GM12864 (cell line): ENCODE data around the gene PRDX3.

Source experiments
- DNase-seq: peaks from one replicate; pipeline ENCODE4 v3.0.0-alpha.2; 2011; ENCODE audit warnings: low read depth
- H3K4me3 ChIP-seq: 2 replicates; pipeline ENCODE4 v1.5.1; 2011; ENCODE audit warnings: mild to moderate bottlenecking, low read depth, low read length, control low read depth
- TF ChIP-seq, protein P1 (sequence below): IDR thresholded peaks from 2 replicates; pipeline ENCODE4 v1.5.1; 2011; ENCODE audit warnings: low read depth, mild to moderate bottlenecking, moderate library complexity, low read length, control low read depth, inconsistent platforms; ENCODE audit errors: missing control alignments

The PRDX3 gene

DNA sequence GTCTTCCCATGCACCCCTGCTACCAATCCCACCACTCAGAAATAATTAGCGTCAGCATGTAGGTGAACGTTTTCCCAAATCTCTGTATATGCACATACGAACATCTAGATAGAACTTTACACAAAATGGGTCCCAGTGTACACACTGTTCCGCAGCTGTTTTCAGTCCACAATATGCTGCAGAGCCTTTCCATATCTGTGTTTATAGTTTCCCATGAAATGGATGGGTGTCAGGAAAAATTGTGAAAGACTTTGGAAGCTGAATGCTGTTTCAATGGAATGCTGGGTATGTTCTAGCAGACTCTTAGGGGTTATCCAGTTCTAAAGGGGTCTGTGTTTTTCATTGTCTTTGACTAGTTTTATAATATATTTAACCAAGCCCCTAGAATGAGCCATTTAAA is 42.6 kb upstream of the PRDX3 start:
- no peak overlapping the region for H3K4me3 ChIP-seq
- TF ChIP-seq, protein P1, sequence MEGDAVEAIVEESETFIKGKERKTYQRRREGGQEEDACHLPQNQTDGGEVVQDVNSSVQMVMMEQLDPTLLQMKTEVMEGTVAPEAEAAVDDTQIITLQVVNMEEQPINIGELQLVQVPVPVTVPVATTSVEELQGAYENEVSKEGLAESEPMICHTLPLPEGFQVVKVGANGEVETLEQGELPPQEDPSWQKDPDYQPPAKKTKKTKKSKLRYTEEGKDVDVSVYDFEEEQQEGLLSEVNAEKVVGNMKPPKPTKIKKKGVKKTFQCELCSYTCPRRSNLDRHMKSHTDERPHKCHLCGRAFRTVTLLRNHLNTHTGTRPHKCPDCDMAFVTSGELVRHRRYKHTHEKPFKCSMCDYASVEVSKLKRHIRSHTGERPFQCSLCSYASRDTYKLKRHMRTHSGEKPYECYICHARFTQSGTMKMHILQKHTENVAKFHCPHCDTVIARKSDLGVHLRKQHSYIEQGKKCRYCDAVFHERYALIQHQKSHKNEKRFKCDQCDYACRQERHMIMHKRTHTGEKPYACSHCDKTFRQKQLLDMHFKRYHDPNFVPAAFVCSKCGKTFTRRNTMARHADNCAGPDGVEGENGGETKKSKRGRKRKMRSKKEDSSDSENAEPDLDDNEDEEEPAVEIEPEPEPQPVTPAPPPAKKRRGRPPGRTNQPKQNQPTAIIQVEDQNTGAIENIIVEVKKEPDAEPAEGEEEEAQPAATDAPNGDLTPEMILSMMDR, result no peak
- DNase-seq, result no peak

DNA sequence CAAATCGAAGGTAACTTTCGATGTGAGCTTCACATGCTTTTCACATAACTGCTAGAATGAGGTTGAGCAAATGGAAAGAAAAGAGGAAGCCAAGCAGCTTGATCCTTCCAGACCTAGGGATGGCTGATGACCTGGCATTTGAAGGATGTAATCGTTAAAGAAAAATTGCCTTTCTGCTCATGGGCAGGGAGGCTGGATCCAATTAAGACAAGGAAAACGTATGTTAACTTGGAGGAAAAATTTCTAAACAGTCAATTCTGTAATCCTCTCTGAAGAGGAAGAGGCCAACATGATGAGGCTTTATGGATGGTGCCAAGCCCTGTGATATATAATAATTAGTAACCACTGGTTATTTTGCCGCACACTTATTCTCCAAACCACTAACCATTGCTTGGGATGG is 41.3 kb upstream of the PRDX3 start:
- DNase-seq, result no peak
- no peak overlapping the region for H3K4me3 ChIP-seq
- TF ChIP-seq, protein P1, result no peak

DNA sequence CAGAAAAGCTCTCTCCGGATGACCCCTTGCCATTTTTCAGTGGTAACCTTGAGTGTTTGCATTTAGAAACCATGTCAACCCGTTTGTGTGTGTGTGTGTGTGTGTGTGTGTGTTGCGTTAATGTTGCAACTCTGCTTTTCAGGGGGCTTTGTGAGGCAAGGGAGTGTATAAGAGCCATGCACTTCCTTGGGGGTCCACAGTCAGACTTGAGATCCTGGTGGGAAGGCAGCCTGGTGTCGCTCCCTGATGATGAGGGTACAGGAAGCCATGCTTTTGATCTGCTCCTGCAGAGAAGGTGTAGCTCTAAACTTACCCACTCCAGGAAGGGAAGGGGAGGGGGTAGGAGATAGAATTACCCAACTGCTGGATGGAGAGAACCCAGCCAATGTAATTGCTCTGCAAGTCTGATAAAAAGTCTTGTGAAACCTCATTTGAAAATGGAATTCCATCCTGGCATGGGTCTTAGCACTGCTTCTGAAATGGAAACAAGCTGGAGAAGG is 39.4 kb upstream of the PRDX3 start:
- DNase-seq, result no peak
- H3K4me3 ChIP-seq, result no peak overlapping the region
- TF ChIP-seq, protein P1, result no peak

DNA sequence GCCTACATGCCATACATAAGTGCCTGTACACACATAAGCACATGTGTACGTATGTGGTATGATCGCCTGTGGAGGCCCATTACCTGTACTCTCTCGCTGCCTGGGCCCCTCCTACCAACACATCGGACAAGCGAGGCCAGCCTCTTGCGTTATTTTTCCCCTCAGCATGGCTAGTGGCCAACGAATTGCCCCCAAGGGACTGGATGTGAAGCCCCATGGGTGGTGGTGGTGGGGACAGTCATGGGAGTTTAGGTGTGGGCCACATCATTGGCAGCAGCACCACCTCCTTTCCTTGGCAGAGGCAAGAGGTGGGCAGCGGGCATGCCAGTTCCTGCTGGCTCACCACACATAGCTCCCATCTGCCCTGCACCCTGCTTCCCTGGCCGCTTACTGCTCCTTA is 38.8 kb upstream of the PRDX3 start:
- TF ChIP-seq, protein P1, result no peak
- no peak for DNase-seq
- H3K4me3 ChIP-seq, result no peak overlapping the region

DNA sequence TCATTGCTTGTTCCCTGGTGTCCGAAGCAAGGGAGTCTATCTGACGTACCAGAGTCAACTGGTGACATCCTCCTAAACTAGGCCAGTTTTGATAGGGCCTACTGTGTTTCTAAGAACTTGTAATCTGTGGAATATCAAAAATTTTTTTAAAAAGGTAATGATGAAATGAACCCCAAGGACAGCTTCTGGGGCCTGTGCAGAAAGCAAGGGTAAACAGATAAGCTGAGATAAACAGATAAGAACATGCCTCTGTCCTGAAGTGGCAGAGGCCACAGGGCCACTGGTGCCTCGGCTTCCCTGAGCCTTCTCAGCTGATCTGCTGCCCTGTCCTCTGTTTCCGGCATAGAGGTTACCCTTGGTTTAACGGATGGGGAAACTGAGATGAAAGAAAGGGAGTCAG is 37.5 kb upstream of the PRDX3 start:
- TF ChIP-seq, protein P1, result no peak
- no peak for DNase-seq
- no peak overlapping the region for H3K4me3 ChIP-seq

DNA sequence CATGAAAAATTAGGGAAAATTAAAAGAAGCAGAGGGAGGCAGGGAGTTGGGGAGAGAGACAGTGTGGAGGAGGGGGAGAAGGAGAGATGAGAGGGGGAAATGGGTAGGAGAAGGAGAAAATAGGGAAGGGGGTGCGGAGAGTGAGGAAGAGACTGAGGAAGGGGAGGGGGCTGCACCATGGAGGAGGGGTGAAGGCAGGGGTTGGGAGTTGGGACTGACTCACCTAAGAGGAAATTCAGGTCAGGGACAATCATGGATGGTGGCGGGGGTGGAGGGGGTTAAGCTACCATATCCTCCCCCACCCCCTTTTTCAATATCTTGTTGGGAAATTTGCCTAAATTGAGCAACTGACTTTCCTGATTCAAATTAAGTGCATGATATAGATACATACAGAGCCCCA is 36.8 kb upstream of the PRDX3 start:
- H3K4me3 ChIP-seq, result no peak overlapping the region
- TF ChIP-seq, protein P1, result no peak
- no peak for DNase-seq

DNA sequence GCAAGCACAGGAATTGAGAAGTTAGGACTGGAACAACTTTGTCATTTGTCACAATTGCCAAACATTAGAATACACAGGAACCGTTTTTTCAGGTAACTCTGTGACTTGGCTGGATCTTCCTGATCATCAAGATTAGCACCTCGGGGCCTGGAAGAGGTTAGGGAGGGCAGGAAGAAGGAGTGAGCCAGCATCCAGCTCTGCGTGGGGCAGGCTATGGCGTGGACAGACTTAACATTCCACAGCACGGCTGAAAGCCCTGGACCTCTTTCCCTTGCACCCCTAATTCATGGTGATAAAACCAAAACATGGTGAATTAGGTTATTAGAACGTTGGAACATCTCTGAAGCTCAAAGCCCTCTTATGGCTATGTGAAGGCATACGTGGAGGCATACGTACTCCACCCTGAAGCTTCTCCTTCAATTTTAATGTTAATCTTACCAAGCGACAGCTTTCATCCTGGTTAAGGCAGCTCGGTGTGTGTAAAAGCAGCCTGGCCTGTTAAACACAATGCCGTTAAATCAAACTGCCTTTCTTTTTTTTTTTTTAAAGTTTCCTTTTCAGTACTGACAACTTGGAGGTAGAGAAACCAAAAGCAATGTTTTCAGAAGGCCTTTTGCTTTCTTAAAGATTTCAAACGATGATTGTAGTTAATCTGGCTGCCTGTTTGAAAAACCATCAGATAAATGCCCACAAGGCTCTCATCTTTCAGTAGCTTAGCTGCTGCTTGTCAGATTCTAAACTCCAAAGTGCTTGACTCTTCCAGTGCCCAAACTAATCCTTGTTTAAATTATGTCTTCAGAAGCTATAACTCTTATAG is 33.2 kb upstream of the PRDX3 start:
- no peak overlapping the region for H3K4me3 ChIP-seq
- TF ChIP-seq, protein P1, result no peak
- no peak for DNase-seq
